AG09319 (cell line): ENCODE data around the gene MCRIP2.

Experiments used
- DNase-seq: peaks from one replicate; pipeline ENCODE4 v3.0.0-alpha.2; 2010; ENCODE audit warnings: low read depth; ENCODE audit errors: extremely low read depth
- TF ChIP-seq, protein P1 (sequence below): IDR thresholded peaks from 2 replicates; pipeline ENCODE4 v1.5.1; 2011; ENCODE audit warnings: low read depth, mild to moderate bottlenecking, inconsistent platforms, low read length, moderate library complexity

Gene MCRIP2

DNA sequence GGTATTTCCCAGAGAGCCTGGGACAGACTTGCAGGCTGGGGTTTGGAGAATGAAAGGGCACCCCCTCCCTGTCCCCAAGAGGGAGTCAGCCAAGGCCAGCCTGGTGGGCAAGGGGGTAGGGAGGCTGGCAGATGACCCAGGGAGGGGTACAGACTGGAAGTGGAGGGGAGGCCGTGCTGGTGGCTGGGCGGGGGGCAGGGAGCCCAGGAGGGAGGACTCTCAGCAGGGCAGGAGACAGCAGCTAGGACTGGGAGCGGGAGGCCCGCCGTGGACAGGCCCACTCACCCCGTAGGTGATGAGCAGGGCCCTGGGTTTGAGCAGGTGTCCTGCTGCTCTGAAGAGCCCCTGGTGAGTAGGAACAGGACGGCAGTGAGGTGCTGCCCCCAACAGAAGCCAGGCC is 6.6 kb upstream of the MCRIP2 start:
- TF ChIP-seq, protein P1, sequence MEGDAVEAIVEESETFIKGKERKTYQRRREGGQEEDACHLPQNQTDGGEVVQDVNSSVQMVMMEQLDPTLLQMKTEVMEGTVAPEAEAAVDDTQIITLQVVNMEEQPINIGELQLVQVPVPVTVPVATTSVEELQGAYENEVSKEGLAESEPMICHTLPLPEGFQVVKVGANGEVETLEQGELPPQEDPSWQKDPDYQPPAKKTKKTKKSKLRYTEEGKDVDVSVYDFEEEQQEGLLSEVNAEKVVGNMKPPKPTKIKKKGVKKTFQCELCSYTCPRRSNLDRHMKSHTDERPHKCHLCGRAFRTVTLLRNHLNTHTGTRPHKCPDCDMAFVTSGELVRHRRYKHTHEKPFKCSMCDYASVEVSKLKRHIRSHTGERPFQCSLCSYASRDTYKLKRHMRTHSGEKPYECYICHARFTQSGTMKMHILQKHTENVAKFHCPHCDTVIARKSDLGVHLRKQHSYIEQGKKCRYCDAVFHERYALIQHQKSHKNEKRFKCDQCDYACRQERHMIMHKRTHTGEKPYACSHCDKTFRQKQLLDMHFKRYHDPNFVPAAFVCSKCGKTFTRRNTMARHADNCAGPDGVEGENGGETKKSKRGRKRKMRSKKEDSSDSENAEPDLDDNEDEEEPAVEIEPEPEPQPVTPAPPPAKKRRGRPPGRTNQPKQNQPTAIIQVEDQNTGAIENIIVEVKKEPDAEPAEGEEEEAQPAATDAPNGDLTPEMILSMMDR, result no peak
- DNase-seq, result no peak

DNA sequence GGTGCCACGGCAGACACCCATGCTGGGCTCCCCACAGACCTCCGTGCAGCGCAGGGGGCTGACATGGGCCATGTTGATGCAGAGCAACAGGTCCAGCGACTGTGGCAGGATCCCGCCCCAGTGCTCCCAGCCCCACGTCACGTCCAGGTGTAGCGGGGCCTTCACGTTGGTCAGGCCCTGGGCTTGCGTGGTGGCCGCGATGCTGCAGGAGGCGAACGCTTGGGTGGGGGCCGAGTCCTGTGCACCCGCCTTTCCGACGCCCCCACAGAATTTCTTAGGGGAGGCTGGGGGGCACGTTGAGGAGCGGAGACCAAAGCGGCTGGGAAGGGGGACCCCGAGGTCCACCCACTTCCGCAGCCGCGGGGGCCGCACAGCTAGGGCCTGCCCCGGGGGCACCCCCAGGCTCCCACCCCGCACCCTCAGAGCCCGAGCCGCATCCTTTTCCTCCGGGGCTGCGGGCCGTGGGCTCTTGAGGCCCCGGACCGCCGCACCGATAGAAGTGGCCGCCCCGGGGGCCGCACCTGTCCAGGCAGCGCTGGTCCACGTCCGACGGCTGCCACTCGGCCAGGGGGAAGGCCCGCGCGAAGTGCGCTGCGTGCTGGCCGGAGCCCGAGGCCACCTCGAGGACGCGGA is 5.9 kb upstream of the MCRIP2 start:
- TF ChIP-seq, protein P1, result no peak
- no peak for DNase-seq

DNA sequence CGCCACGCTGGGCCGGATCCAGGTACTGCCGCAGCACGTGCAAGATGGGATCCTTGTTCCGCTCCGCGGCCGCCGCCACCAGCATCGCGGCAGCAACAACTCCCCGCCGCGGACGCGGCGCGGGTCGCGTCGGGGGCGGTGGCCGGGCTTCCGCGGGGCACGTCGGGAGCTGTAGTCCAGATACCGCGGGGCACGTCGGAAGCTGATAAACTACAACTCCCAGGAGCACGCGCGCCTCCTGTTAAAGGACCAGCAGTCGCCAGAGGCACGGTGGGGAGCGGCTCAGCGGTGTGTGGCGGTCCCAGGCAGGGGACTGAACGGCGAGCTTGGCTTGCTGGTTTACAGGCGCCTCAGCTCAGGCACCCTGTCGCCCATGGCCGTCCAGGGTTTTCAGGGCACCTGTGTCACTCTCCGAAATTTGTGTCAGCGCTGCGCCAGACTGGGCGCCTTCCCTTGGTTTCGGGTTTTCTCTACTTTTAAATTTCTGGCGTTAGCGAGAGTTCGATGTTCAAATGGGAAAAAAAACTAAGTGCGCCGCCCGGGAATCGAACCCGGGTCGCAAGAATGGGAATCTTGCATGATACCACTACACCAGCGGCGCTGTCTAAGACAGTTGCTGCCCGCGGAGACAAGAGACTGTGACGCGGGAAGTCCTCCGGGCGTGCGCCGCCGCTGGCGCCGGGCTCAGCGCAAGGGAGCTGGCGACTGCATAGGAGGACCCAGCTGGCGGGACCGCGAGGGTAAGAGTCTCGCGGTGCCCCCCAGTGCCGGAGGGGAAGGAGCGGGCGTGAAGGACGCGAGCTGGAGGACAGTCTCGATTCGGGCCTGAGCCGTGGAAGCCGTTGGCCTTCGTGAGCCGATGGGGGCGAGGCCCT is 5.2 kb upstream of the MCRIP2 start, which contains the start of gene METTL26:
Gene METTL26 (minus strand): TSS at position 100 of the 875 bp plus-strand sequence. CDS start 15 bp downstream, at position 85.
- DNase-seq, result peak; percentile 78
- TF ChIP-seq, protein P1, result no peak

DNA sequence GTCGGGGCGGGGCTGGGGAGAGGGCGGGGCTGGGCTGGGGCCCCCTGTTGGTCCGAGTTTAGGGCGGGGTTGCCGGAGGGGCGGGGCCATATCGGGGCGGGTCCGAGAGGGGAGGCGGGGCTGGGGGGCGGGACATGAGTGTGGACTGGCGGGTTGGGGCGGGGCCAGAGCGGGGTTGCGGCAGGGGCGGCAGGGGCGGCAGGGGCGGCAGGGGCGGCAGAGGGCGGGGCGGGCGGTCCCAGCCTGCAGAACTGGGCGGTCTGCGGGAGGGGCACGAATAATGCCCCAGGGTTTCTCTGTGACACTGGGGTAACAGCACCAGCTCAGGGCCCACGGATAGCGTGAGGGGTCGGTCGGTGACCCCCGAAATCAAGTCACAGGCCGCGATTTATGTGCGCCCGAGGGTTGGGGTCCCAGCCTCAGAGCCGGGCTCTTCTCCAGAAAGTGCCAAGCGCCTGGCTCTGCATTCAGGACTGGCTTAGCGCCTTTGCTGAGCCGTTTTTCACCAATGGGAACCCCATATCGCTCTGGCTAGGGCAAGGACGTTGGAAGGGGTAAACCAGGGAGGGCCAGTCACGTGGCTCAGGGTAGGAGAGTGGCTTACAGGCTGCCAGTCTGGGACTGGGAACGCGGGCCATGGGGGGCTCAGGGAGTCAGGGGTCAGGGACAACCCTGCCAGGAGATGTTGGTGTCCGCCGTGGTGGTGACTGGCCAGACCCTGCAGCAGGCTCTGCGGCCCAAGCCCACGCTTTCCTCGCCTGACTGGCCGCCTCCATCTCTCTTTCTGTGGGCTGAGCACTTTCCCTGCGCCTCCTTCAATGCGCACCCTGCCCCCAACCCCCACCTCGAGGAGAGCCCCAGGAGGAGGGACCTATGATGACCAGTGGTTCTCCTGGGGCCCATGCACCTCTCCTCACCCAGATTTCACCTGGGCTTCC is 4.3 kb upstream of the MCRIP2 start:
- TF ChIP-seq, protein P1, result no peak
- peak; percentile 79 for DNase-seq

DNA sequence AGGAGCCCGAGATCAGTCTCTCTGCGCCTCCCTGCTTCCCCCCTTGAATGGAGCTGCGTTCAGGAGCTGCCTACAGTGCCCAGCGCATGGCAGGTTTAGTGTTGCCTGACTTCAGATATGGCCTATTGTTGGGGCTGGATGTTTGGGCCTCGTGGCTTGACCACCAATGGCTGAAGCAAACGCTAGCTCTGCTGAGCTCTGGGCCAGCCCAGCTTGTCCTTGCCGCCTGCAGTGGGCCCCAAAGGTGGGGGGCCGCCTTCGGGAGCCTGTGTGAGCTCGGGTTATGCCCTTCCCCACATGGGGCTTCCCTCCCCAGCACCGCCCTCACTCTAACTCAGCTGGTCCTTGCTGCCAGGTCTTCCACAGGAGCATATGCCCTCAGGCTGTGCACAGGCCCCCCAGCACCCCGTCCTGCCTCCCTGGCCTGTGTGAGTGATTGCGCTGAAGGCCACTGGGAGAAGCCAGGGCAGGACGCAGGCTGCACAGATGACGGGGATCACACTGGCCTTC is 3.5 kb upstream of the MCRIP2 start:
- no peak for DNase-seq
- TF ChIP-seq, protein P1, result no peak

DNA sequence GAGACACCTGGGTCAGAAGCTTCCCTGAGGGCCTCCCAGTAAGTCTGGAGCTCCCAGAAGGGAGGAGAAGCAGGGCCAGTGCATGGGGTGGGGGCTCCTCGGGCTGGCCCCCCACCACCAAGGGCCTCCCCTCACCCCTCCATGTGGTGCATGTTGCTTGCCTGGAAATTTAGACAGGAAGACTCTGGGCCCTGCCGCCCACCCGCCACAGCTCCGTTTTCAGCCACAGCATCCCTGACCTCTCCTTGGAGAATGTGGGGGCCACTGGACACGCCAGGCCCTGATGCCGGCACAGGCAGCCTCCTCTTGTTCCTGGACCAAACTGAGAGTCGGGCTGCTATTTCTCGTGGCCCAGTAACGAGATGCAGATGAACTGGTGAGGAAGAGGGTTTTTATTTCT is 2.8 kb upstream of the MCRIP2 start:
- TF ChIP-seq, protein P1, result no peak

More for the DNA sequence above, 2.8 kb upstream of the MCRIP2 start:
- DNase-seq, result no peak
